Middle frontal gyrus (tissue), 1 donor: Measurements from ENCODE around the gene NATD1.

Source experiments
- DNase-seq: peaks from one replicate; pipeline ENCODE4 v3.0.0-alpha.2; 2015; ENCODE audit warnings: low spot score; ENCODE audit errors: extremely low spot score

The NATD1 gene, protein sequence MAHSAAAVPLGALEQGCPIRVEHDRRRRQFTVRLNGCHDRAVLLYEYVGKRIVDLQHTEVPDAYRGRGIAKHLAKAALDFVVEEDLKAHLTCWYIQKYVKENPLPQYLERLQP

GRCh38 chr17:21252796-21253645 is at the start of gene NATD1:
TSS of gene NATD1 (minus strand) at chr17:21253410. CDS start at chr17:21253264, 146 bp downstream.
- peak; percentile 73 for DNase-seq

DNA sequence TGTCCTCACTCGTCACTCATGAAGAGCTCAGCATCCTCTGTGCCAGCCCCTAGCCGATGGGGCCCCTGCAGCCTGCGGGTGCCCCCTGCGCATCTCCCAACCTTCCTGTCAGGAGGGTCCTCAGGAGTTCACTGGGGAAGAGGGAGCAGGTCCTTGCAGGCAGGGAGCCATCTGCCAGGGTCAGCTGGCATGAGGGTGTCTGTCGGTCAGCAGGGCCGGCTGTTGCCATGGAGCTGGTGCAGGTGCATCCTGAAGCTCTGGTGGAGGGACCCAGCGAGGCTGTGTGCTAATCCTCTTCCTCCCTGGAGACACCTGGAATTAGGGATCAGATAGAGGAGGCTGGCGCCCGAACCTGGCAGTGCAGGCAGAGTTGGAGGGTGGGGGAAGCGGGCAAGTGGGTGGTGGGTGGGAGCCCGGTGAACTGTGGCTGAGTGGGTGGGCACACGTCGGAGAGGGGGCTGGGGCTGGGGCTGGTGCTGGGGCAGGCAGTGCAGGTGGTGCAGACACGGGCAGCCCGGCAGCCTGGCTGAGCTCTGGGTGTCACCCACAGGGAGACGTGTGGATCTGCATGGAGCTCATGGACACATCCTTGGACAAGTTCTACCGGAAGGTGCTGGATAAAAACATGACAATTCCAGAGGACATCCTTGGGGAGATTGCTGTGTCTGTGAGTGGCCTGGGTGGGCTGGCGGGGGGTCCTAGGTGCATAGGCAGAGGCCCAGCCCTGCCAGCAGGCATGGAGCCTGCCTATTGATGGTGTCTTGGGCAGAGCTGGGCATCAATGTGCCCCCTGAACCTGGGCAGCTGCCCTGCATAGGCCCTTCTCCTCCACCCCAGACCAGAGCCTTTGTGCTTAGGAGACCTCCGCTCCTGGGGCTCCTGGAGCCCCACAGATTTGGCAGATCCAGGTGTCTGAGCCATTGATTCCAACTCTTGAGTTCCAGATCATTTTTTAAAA is 48.7 kb upstream of the NATD1 start:
- no peak for DNase-seq

DNA sequence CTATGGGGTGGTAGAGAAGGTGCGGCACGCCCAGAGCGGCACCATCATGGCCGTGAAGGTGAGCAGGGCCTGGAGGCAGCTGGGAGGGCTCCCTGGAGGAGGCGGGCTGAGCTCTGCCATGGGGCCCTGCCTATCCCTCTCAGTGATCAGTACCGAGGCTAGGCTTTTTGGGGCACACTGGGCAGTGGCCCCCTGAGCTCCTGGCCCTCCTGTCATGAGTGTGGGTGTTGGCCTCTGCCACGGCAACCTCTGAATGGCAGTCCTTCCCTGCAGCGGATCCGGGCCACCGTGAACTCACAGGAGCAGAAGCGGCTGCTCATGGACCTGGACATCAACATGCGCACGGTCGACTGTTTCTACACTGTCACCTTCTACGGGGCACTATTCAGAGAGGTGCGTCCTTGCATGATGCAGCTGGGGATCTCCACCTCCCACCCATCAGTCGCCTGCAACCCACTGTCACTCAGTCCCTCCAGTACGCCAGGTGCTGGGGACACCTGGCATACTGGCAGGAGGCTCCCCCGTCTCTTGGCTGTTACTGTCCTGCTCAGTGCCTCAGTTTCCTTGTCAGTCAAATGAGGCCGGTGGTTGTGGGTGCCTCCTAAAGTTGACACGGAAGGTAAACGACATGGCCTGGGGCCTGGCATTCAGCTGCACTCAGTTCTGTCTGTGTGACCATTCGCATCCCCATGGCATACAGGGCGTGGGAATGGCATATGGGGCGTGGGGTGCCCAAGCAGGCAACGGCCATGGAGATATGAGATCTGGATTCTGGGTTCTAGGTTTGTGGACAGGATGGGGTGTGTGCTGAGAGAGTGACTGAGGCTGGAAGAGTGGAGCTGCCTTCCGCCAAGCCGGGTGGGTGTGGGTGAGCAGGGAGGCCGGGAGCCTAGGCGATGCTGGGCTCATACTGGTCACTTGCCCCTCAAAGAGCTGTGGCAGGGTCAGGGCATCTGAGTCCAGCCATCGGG is 47.7 kb upstream of the NATD1 start:
- no peak for DNase-seq

GRCh38 chr17:21299981-21300600 is 46.9 kb upstream of the NATD1 start:
- DNase-seq: no peak

GRCh38 chr17:21298983-21299519 is 45.8 kb upstream of the NATD1 start:
- no peak for DNase-seq

GRCh38 chr17:21298056-21298982 is 45.1 kb upstream of the NATD1 start:
- no peak for DNase-seq

DNA sequence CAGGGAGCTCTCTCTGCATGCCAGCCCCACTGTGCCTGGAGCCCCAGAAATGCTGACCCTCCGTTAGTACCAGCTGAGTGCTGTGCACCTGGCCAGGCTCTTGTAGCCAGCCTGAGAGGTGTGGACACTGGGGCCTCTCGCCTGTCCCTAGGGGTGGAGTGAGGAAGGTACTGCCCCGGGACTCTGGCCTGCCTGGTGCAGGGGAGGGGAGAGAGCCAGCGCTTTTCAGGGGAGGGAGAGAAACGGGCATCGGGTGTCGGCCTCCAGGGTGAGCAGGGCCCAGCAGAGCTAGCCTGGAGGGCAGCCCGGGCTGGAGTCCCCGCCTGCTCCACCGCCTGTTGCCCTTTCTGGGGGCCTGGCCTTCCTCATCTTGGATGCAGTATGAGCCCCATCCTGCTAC is 44.4 kb upstream of the NATD1 start:
- no peak for DNase-seq

- no peak for DNase-seq
Observed at GRCh38 chr17:21297026-21297520, 43.9 kb upstream of the NATD1 start.

DNA sequence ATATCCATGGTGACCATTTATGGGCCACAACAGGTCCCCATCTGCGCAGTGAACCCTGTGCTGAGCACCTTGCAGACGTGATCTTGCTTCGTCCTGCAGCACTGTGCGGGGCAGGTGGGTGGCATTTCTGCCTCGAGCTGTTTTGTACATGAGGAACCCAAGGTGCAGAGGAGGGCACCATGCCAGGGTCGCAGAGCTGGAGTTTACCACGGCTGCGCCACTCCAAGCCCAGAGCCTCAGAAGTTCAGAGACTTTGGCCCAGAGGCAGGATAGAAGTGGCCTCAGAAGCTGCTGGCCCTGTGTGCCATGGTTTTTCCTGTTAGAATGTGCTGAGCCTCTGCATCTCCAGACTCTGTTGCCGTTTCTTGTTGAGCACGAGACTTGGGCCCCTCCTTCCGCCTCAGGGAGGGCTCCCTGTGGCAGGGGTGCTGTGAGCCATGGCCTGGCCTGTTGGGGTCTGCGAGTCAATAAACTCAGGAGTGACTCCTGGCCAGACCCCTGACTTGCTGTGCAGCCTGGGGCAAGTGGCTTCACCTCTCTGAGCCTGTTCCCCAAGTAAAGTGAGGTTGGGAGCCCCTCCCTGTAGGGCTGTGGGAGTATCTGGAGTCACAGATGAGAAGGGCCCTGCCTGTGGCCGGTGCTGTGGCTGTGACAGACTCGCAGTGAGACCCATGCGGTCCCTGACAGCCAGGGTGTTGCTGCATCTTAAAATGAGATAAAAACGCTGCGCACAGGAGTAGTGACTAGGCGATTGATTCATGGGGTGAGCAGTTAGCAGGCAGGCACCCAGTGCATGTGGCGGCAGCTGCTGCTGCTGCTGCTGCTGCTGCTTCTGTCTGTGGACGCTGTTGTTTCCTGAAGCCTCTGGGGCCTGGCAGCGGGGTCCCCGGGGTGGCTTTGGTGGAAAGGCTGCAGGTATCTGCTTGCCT is 43.2 kb upstream of the NATD1 start:
- DNase-seq: no peak

- DNase-seq: no peak
Observed at GRCh38 chr17:21295036-21295952, 42.1 kb upstream of the NATD1 start.

GRCh38 chr17:21294321-21295035 is 41.3 kb upstream of the NATD1 start:
- DNase-seq: no peak

- DNase-seq: no peak
Observed at GRCh38 chr17:21293831-21294210, 40.6 kb upstream of the NATD1 start.

- no peak for DNase-seq
Observed at GRCh38 chr17:21292867-21293830, 39.9 kb upstream of the NATD1 start.

- DNase-seq: no peak
Observed at GRCh38 chr17:21291862-21292261, 38.7 kb upstream of the NATD1 start.

- DNase-seq: no peak
Observed at GRCh38 chr17:21291357-21291756, 38.1 kb upstream of the NATD1 start.
